Measurements from ENCODE around the gene ARHGAP18.

Gene ARHGAP18

DNA sequence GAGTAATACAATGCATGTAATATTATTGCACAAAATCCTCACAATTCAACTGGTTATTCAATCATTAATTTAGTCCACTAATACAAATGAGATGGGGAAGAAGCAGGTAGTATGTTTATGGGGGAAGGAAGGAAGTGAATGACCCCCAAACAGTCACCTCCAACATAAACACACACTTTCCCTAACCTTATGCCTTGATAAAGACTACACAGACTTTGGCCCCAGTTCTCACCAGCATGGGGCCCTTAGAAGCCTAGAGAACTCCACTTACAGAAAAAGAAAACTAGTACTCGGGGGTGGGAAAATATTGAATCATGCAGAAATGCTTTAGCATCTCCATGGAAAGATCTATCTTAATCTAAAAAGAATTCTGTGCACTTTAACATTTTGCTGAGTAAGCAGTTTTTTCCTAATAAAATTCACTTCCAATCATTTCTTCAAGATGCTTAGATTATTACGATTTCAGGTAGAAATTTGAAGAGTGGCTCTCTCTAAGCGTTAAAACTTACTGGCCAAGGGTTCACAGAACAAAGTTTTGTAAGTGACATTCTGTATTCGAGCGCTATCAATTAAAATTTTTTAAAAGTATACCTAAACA lies 18.8 kb downstream of the ARHGAP18 start:
- FAIRE-seq, result no peak

DNA sequence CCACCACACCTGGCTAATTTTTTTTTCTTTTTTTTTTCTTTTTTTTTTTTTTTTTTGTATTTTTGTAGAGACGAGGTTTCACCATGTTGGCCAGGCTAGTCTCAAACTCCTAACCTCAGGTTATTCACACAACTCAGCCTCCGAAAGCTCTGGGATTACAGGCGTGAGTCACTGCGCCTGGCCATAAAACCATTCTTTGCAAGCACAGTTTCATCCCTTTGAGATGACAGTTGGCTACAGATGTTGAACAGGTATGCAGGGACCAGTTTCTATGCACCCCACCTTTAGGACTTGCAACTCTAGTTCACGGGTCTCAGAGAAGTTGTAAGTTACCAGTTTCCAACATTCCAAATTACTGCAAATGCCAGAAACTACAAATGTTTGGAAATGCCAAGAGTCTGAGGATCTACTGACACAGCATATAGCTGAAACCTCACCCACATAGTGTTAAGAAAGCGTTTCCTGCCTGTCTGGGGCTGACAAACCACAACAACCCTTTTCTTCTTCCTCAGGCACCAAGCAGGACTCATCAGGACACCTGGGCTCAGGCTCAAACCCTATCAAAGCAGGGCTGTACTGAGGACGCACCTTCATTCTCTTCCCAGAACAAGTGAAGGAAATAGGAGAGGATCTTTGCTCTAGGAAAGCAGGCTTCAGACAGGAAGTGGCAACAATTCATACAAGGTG lies 22.9 kb downstream of the ARHGAP18 start:
- no peak for FAIRE-seq

DNA sequence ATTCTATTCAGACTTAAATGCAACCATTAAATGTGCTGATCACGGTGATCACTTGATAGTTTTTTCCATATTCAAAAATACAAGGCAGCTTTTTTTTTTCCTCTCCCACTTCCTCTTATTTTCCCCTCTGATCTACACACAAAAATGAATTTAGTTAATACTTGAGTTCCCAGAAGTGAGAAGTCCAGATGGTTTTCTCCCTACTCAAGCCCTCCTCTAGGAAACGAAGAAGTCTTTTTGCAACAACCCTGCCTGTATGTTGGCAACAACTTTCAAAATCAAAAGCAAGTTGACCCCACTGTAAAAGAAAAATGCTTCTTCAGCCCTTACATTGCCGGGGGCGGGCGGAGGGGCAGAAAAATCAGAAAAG lies 24.3 kb downstream of the ARHGAP18 start:
- no peak for FAIRE-seq

GRCh38 chr6:129684903-129685661 lies 24.9 kb downstream of the ARHGAP18 start:
- FAIRE-seq, result no peak

- FAIRE-seq, result no peak
These were observed 25.6 kb downstream of the ARHGAP18 start for GRCh38 chr6:129684323-129684884.

DNA sequence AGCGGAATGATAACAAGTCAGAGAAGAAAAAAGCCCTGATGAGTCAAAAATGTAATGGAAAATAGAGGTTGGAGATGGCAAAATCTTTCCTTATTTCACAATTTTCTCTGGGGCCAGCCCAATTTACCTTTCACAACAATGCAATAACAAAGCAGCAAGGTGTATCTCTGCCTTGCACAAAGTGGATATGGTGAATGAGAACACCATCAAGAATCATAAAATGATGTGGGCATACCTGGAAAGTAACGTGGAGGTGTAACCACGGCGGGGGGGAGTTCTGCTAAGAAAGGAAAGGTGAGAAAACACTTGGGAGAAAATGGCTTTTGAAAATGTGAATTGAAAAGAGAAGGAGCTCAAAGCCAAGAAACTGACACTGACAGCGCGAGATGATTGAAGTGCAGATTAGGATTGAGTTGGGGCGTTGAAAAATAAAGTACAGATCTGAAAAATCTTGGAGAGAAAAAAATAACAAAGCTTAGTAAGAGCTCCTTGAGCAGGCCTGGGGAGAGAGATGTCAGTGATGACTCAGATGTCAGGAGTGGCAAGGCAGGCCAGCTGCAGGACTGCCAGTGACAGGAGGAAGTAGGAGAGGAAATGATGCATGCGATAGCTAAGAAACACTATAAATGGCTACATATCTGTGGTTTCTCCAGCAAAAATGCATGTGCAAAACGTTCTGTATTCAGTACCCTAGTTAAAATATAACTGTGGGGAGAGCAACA lies 26.2 kb downstream of the ARHGAP18 start:
- no peak for FAIRE-seq

DNA sequence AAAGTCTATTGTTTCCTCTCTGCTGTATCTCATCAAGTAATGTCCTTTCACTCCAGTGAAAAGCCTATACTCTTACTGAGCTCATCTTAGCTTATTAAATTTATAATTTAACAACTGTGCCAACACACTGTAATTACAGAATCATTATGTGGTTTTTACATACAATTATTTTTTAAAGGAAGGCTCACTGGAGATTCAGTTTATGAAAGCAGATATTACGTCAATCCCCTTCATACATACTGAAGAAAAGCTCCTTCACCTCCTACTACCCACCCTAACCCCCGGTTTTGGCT lies 28.1 kb downstream of the ARHGAP18 start:
- FAIRE-seq, result no peak

- no peak for FAIRE-seq
These were observed 29.3 kb downstream of the ARHGAP18 start for GRCh38 chr6:129680633-129681032.

DNA sequence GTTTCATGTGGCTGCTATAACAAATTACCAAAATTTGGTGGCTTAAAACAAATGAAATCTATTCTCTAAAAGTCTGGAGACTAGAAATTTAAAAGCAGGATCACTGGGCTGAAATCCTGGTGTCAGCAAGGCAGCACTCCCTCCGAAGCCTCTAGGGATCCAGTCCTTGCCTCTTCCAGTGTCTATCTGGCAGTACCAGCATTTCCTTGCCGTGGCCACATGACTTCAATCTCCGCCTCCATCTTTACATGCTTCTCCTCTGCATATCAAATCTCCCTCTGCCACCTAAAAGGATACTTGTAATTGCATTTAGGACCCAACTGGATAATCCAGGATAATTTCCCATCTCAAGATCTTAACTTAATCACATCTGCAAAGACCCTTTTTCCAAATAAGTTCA lies 30.2 kb downstream of the ARHGAP18 start:
- FAIRE-seq, result no peak

DNA sequence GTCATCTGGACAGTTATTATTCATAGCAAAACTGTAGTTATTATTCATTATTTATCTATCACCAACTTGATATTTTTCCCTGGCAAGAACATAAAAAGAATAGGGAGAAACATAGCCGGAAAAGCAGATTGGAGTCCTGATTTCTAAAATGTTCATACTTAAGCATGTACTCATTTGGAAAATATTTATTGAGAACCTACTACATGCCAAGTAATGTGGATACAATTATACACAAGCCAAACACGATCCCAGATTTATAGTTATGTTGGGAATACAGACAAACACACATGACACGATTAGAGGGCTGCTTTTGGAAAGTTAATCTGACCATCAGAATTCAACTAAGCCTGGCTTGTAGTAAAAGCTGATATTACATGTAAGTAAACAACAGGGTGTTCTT lies 30.7 kb downstream of the ARHGAP18 start:
- no peak for FAIRE-seq

DNA sequence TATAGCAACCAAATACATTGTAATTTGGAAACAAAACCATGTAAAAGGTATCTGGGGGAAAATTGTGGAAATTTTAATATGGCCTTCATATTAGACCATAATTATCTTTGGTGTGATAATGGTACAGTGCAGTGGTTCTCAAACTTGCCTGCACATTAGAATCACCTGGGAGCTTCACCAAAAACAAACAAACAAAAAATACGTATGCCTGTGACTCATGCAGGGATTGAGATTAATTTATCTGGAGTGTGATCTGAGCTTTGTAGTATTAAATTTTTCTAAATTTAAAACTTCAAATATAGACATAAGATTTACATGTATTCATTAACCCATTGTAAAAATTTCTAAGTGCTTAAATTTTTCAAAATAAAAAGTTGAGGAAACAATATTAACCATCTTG lies 31.5 kb downstream of the ARHGAP18 start:
- no peak for FAIRE-seq

GRCh38 chr6:129677620-129678325 lies 32.2 kb downstream of the ARHGAP18 start:
- FAIRE-seq, result no peak

DNA sequence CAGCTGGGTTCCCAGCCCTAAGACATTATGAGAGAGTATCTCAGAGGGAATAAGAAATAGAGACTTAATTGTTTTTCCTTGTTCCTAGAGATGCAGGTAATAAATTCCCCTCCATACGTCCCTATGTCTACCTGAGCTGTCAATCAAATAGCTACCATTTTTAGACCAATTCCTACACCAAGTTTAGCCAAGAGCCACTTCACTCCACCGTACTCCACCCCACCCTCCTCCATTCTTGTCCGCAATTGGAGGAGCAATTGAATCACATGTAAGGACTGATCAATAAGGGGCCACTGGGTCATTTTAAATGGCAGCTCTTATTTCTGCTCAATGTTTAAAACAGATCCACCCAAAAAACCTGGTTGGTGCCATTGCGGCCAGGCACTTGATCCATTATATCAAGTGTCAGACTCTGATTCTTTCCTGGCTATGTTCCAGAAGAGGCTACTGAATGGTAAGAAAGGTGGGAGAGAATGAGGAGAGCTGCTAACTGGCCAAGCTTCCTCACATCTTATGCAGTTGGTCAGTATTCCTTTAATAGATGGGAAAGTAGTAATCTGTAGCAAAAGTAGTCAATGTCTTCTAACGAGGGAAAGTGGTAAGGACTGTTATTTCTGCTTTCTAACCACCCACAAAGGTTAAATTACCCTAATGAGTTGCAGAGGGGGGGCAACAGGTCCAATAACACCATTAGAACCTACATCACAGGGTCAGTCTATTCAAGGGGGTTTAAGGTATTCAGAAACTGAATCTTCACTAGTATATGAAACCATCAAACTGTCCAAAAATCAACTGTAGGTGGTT lies 34.1 kb downstream of the ARHGAP18 start:
- FAIRE-seq, result no peak

DNA sequence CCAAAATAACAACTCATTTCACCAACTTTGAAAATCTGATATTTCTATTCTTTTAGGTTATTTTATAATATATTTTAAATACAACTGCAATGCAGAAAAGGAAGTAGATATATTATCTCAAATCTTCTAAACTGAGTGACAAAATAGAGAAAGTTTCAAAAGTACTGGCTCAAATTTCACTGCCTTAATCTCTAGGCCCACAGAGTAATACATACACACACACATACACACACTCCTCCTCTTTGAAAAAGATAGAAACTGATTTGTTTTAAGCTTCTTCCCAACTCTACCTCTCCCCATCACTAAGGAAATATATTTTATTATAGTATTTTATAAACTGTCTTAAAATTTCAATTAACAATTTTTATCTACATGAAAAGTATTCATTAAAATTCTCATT lies 36.2 kb downstream of the ARHGAP18 start:
- no peak for FAIRE-seq

DNA sequence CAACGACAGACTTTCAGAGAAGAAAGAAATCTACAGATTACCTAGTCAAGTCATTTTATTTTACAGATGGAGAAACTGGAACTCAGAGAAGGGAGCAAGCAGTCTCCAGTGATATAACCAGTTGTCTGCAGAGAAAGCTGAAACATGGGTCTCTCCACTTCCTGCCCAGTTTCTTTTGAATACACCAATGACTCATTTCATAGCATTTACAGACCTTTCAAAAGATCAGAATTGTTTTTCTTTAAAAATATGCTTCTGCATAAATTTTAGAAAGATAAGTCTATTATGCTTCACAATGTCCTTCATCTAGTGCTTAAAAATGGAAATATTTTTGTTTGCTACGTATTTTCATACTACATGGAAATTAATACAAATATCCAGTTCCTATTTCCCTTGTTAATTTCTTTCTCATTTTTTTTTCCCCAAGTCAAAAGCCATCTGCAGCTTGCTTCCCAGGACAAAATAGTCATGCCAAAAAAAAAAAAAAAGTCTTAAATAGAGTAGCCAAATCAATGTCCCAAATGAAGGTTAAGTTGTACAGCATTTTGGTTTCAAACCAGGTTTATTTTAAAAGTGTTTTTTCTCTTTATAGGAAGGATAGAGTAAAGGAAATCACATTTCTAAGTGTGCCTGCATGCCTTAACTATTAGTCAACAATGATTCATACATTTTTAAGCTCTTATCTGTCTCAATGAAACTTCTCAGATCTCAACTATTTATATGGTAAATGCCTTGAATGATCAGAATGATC lies 36.9 kb downstream of the ARHGAP18 start:
- no peak for FAIRE-seq

- no peak for FAIRE-seq
These were observed 37.7 kb downstream of the ARHGAP18 start for GRCh38 chr6:129672341-129672682.

DNA sequence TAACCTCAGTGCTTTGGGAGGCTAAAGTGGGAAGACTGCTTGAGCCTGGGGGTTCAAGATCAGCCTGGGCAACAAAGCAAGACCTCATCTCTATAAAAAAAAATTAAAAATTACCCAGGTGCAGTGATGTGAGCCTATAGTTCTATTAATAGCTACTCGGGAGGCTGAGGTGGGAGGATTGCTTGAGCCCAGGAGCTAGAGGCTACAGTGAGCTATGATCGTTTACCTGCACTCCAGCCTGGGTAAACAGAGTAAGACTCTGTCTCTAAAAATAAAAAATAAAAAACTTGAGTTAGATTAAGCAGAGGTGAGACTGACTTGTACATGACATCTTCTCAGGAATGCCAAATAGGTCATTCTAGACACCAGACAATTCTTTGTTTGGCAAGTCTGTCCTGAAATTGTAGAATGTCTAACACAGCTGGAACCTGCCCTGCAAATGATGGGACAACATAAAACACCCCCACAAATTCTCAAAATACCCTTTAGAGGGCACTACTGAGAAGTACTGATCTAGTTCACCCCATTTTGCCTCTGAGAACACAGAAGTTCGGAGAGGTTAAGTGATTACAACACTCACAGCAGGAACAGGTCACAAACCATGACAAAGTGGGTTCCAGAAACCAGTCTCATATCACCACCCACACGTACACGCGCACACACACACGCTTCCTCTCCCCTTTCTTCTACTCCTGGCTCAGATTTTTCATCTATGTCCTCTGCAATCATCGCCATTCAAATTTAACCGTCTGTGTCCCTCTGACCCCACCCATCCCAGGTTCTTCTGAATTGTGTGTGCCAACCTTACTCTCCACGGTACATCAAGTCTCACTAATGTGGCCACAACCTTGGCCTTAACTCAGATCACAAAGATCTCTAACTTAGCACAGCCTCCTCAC lies 38.3 kb downstream of the ARHGAP18 start:
- no peak for FAIRE-seq

- FAIRE-seq, result no peak
These were observed 39.3 kb downstream of the ARHGAP18 start for GRCh38 chr6:129670634-129671033.

DNA sequence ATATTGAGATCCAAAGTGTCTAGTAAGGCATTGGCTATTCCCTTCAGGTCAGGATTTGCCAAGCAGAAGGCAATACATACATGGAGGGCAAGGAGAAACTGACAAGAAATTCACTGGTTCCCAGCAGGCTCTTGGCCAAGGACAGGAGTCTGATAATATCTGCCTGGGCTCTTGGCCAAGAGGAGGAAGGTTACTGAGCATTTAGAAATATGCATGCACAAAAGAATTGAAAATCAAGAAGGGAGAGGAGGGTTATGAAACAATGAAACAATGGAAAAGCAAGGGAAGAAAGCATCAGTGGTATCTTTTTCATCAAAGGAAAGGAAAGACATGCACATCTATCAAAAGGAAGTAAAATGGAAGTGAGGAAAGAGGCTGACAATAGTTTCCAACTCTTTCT lies 42.4 kb downstream of the ARHGAP18 start:
- FAIRE-seq, result no peak

- FAIRE-seq, result no peak
These were observed 42.9 kb downstream of the ARHGAP18 start for GRCh38 chr6:129667034-129667433.
